ENCODE measurements around the gene OR1S1. TPM values are rescaled to one million over a fixed set of nuclear protein-coding genes. Genes with fewer than 3 reads are reported as not detected.
"Not testable (repeated sequence)": the region's sequence is repeated elsewhere in the genome, so short reads cannot be mapped to it uniquely, and the experiment has no call there.

The OR1S1 gene
- total RNA-seq (2014; rRNA removed; shearing (Covaris generic); ENCODE audit: low replicate concordance), result not detected in 2 replicates

DNA sequence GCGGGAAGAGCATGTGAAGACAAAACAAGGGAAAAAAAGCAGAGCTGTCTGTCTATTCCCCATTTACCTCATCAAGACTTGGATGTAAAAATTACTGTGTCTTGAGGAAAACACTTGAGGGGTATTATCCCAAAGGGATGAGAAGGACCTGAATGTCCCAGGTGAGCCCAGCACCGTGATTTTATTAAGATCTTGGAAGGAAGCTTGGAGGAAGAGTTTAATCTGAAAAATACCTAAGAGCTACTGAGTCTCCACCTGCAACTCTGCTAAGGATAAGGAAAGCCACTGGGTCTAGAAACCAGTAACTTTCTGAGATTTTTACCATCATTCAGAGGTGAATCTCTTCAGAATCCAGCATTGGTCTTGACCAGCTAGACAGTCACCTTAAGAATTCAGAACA lies at the start of gene OR1S1:
Gene OR1S1 (plus strand): TSS at position 301 of the 400 bp plus-strand sequence.
- not testable (repeated sequence) for H3K36me3 ChIP-seq, DNase-seq, H3K27me3 ChIP-seq, H3K9me3 ChIP-seq, H3K4me3 ChIP-seq

- no peak for DNase-seq
- Histone ChIP-seq H3K9me3 (no peaks in the 10 kb centered on the region), H3K36me3 (no peaks in the 10 kb centered on the region), H3K4me3 (no peak overlapping the region), H3K27me3 (no peaks in the 10 kb centered on the region)
These were observed 48.1 kb upstream of the OR1S1 start for GRCh38 chr11:58164389-58164788.

- Histone ChIP-seq H3K27me3 (no peaks in the 10 kb centered on the region), H3K9me3 (no peaks in the 10 kb centered on the region), H3K36me3 (no peaks in the 10 kb centered on the region), H3K4me3 (no peak overlapping the region)
- DNase-seq, result no peak
These were observed 47.5 kb upstream of the OR1S1 start for GRCh38 chr11:58164990-58165389.

GRCh38 chr11:58165504-58166106 lies 46.9 kb upstream of the OR1S1 start:
- Histone ChIP-seq H3K9me3 (no peaks in the 10 kb centered on the region), H3K4me3 (no peak overlapping the region), H3K36me3 (no peaks in the 10 kb centered on the region), H3K27me3 (no peaks in the 10 kb centered on the region)
- DNase-seq, result no peak

- Histone ChIP-seq H3K27me3 (no peaks in the 10 kb centered on the region), H3K36me3 (no peaks in the 10 kb centered on the region), H3K4me3 (no peak overlapping the region), H3K9me3 (no peaks in the 10 kb centered on the region)
- no peak for DNase-seq
These were observed 35.0 kb upstream of the OR1S1 start for GRCh38 chr11:58177409-58178054.

- Histone ChIP-seq H3K36me3 (no peaks in the 10 kb centered on the region), H3K9me3 (no peaks in the 10 kb centered on the region), H3K4me3 (no peak overlapping the region), H3K27me3 (no peaks in the 10 kb centered on the region)
- DNase-seq, result no peak
These were observed 34.1 kb upstream of the OR1S1 start for GRCh38 chr11:58178444-58178843.

DNA sequence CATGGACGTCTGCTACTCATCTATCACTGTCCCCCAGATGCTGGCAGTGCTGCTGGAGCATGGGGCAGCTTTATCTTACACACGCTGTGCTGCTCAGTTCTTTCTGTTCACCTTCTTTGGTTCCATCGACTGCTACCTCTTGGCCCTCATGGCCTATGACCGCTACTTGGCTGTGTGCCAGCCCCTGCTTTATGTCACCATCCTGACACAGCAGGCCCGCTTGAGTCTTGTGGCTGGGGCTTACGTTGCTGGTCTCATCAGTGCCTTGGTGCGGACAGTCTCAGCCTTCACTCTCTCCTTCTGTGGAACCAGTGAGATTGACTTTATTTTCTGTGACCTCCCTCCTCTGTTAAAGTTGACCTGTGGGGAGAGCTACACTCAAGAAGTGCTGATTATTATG lies 32.9 kb upstream of the OR1S1 start:
- no peak for DNase-seq
- no peaks in the 10 kb centered on the region for H3K36me3 ChIP-seq
- no peaks in the 10 kb centered on the region for H3K9me3 ChIP-seq
- H3K27me3 ChIP-seq, result no peaks in the 10 kb centered on the region
- H3K4me3 ChIP-seq, result no peak overlapping the region

- no peak for DNase-seq
- no peak overlapping the region for H3K4me3 ChIP-seq
- H3K27me3 ChIP-seq, result no peaks in the 10 kb centered on the region
- H3K36me3 ChIP-seq, result no peaks in the 10 kb centered on the region
- H3K9me3 ChIP-seq, result no peaks in the 10 kb centered on the region
These were observed 25.6 kb upstream of the OR1S1 start for GRCh38 chr11:58186938-58187337.

DNA sequence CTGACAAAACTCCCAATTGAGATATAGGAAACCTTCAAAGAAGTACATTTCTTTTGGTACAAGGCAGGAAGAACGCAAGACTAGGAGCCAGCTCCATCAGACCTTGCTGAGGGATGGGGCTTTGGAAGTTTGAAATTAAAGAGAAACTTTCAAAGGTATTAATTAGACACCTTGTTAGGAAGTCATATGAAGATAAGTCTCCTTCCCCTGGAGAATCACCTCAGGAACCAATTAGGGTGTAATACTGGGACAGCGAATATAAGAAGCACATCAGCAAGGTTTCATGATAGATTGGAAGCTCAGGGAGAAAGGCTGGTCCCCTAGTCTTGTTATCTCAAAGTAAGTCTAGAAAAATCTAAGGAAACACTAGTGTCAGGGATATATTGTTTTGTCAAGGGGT lies 23.8 kb upstream of the OR1S1 start, which contains the start of gene OR9Q2:
Gene OR9Q2 (plus strand): TSS at position 301 of the 400 bp plus-strand sequence. CDS start 1,421 bp downstream, outside the sequence.
- DNase-seq, result no peak
- Histone ChIP-seq H3K4me3 (no peak within 1 kb of the TSS), H3K36me3 (no peaks in the 10 kb centered on the region), H3K27me3 (no peaks in the 10 kb centered on the region), H3K9me3 (no peaks in the 10 kb centered on the region)

DNA sequence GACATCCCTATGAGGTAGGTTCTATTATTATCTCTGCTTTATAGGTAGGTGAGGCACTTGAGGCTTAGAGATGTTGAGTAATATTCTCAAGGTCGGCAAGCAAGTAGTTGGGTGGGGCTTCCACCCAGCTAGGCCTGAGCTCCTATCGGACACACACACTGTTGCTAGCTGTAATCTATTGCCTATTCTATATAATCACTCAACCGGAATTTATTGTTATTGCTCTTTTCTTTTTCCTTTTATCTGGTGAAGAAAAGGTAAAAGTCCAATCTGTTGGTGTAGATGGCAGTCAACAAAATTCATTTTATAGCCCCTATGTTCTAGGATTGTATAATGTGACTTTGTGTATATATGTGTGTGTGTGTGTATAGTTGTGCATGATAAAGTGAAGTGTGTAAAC lies 20.3 kb upstream of the OR1S1 start:
- Histone ChIP-seq H3K36me3 (no peaks in the 10 kb centered on the region), H3K9me3 (no peaks in the 10 kb centered on the region; the same call in 1 of the 2 replicates), H3K4me3 (no peak overlapping the region), H3K27me3 (no peaks in the 10 kb centered on the region)
- DNase-seq, result no peak

DNA sequence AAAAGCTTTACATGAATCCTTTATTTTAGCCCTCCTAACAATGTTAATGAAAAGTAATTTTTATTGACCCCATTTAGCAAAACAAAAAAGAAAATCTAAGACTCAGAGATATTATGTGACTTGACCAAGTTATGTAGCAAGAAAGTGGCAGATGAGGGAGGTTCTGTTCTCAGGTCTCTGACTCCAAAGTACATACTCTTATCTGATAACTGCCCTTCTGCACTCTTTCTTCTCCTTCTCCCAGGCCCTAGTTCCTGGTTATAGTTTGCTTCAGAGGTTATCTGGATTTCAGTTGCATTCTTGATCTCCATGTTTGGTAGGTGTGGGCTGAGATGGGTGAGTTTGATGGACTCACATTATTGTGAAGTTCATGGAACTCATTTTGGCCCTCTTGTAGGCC lies 19.1 kb upstream of the OR1S1 start:
- no peak overlapping the region for H3K4me3 ChIP-seq
- no peaks in the 10 kb centered on the region for H3K36me3 ChIP-seq
- no peaks in the 10 kb centered on the region for H3K27me3 ChIP-seq
- peaks cover 3% of the 10 kb centered on the region for H3K9me3 ChIP-seq
- no peak for DNase-seq

DNA sequence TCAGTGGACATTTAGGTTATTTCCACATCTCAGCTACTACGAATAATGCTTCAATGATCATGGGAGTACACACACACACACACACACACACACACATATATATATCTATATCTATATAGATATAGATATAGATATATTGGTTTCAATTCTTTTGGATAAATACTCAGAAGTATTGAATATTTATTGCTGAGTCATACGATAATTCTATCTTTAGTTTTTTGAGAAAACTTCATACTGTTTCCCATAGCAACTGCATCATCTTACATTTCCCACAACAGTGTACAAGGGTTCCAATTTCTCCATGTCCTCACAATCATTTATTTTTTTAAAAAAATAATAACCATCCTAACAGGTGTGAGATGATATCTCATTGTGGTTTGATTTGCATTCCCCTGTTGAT lies 16.6 kb upstream of the OR1S1 start:
- Histone ChIP-seq H3K36me3 (no peaks in the 10 kb centered on the region), H3K27me3 (no peaks in the 10 kb centered on the region), H3K9me3 (peaks cover 3% of the 10 kb centered on the region), H3K4me3 (no peak overlapping the region)
- no peak for DNase-seq

DNA sequence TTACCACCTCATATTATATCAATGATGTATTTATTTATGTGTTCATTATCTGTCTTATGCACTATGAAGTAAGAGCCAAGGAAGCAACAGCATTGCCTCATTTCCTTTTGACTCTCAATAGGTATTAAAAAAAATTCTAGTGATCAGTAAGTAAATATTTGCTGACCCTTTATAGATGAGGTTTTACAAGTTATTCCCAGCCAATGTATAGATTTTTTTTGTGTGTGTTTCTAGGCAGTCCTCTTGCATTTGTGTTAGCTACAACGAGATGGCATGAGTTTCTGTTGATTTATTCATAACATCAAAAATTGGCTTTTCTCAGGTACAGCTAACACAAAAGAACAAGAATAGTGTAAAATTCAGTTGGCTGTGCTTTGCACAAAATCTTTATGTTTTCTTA lies 13.2 kb upstream of the OR1S1 start:
- H3K27me3 ChIP-seq, result no peaks in the 10 kb centered on the region
- peaks cover 3% of the 10 kb centered on the region for H3K9me3 ChIP-seq
- no peak for DNase-seq
- H3K36me3 ChIP-seq, result no peaks in the 10 kb centered on the region
- no peak overlapping the region for H3K4me3 ChIP-seq

- no peaks in the 10 kb centered on the region for H3K36me3 ChIP-seq
- H3K9me3 ChIP-seq, result no peaks in the 10 kb centered on the region; the same call in 1 of the 2 replicates
- H3K27me3 ChIP-seq, result no peaks in the 10 kb centered on the region
- no peak within 1 kb of the TSS for H3K4me3 ChIP-seq
- DNase-seq, result no peak
These were observed 8.5 kb upstream of the OR1S1 start, which contains the start of gene OR1S2 for GRCh38 chr11:58204042-58204441. Gene OR1S2, minus strand, starts transcription at chr11:58204142. Its CDS starts 0 bp downstream, at chr11:58204142.

- no peak overlapping the region for H3K4me3 ChIP-seq
- H3K36me3 ChIP-seq, result no peaks in the 10 kb centered on the region
- no peak for DNase-seq
- no peaks in the 10 kb centered on the region for H3K27me3 ChIP-seq
- no peaks in the 10 kb centered on the region for H3K9me3 ChIP-seq
These were observed 4.0 kb downstream of the OR1S1 start for GRCh38 chr11:58216476-58216875.

DNA sequence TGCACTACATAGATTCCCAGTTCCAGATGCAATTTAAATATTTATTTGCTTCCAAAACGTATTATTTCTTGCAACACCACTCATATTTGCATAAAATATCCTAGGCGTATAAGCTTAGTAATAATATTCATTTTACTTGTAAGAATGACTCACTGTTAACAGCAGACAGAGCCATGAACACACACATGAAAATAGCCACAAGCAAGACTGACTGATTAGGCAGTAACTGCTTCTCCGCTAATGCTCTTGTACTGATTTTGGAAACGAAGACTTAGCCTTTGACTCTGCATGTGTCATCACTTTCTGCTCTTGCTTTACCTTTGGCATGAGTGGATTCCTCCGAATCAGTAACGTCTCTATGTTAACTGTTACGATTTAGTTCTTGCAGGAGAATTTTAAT lies 10.2 kb downstream of the OR1S1 start:
- Histone ChIP-seq H3K9me3 (no peaks in the 10 kb centered on the region), H3K27me3 (no peaks in the 10 kb centered on the region), H3K4me3 (no peak overlapping the region), H3K36me3 (no peaks in the 10 kb centered on the region)
- no peak for DNase-seq

GRCh38 chr11:58227956-58228615 lies 15.6 kb downstream of the OR1S1 start:
- DNase-seq, result no peak
- no peaks in the 10 kb centered on the region for H3K27me3 ChIP-seq
- H3K36me3 ChIP-seq, result no peaks in the 10 kb centered on the region
- H3K4me3 ChIP-seq, result no peak overlapping the region
- no peaks in the 10 kb centered on the region for H3K9me3 ChIP-seq

Data from MG63 (cell line).